SK-N-SH (cell line): ENCODE data around the gene VWA5B2. TPM values are rescaled to one million over a fixed set of nuclear protein-coding genes. Genes with fewer than 3 reads are reported as not detected.

ENCODE experiments used
- CTCF ChIA-PET: fragments of 300-600, 350-600 bp; formaldehyde crosslinking; extraction: SDS; loops from one replicate; lab custom pipeline; 2021; lab: Yijun Ruan, JAX
- POLR2A ChIA-PET: fragments of 350-600 bp; sonication (Branson Sonifier 250); formaldehyde crosslinking; extraction: SDS; loops from one replicate; lab custom pipeline; 2020; ENCODE audit warnings: antibody characterized with exemption, inconsistent platforms; lab: Yijun Ruan, JAX
- DNase-seq: peaks from one replicate; pipeline ENCODE4 v3.0.0; 2012
- H2AFZ ChIP-seq: fragments of 200-600 bp; sonication (generic); 2 replicates; pipeline ENCODE4 v1.8.1; 2016; ENCODE audit warnings: antibody characterized with exemption, mild to moderate bottlenecking, low read depth
- H3F3A ChIP-seq: fragments of 200-600 bp; sonication (generic); replicated peaks from 2 replicates; pipeline ENCODE3; 2016; ENCODE audit warnings: antibody characterized with exemption, mild to moderate bottlenecking; ENCODE audit not compliant: insufficient read depth
- H3K27ac ChIP-seq, 2 experiments: fragments of 200-500 bp in 1 of 2; fragments of 200-600 bp in 1 of 2; sonication (Bioruptor generic) in 1 of 2; sonication (generic), shearing (Covaris generic) in 1 of 2; 2 replicates each; pipeline versions ENCODE4 v1.5.1 to v1.6.1; 2014 to 2016; ENCODE audit warnings: low read depth in 2 of 2, inconsistent platforms in 1 of 2, low read length in 1 of 2, mild to moderate bottlenecking in 1 of 2, mixed read lengths in 1 of 2
- H3K27me3 ChIP-seq: fragments of 200-600 bp; sonication (generic), shearing (Covaris generic); 2 replicates; pipeline ENCODE4 v1.6.1; 2016; ENCODE audit warnings: mixed run types; ENCODE audit not compliant: insufficient read depth
- H3K36me3 ChIP-seq, 2 experiments: fragments of 200-500 bp in 1 of 2; fragments of 200-600 bp in 1 of 2; sonication (Bioruptor generic) in 1 of 2; sonication (generic) in 1 of 2; replicated peaks in 1 of 2; 2 replicates each; pipeline versions ENCODE3 to v1.5.1; 2014 to 2016; ENCODE audit warnings: low read length in 1 of 2, mild to moderate bottlenecking in 1 of 2; ENCODE audit not compliant: insufficient read depth in 2 of 2, control insufficient read depth in 1 of 2
- H3K4me1 ChIP-seq, 2 experiments: fragments of 200-500 bp in 1 of 2; fragments of 200-600 bp in 1 of 2; sonication (Bioruptor generic) in 1 of 2; sonication (generic), shearing (Covaris generic) in 1 of 2; 2 replicates each; pipeline versions ENCODE4 v1.5.1 to v1.6.1; 2014 to 2016; ENCODE audit warnings: low read depth in 1 of 2, low read length in 1 of 2, mixed run types in 1 of 2; ENCODE audit not compliant: insufficient read depth in 2 of 2, control insufficient read depth in 1 of 2
- H3K4me2 ChIP-seq: fragments of 200-600 bp; sonication (generic), shearing (Covaris generic); 2 replicates; pipeline ENCODE4 v1.6.1; 2017; ENCODE audit warnings: mixed run types
- H3K4me3 ChIP-seq, 2 experiments: fragments of 200-500 bp in 1 of 2; fragments of 200-600 bp in 1 of 2; sonication (Bioruptor generic) in 1 of 2; sonication (generic), shearing (Covaris generic) in 1 of 2; 2 replicates each; pipeline versions ENCODE4 v1.5.1 to v1.8.1; 2014 to 2016; ENCODE audit warnings: low read depth in 2 of 2, inconsistent platforms in 1 of 2, low read length in 1 of 2, mild to moderate bottlenecking in 1 of 2, mixed read lengths in 1 of 2, moderate library complexity in 1 of 2
- H3K79me2 ChIP-seq: fragments of 200-600 bp; sonication (generic); 2 replicates; pipeline ENCODE4 v1.8.1; 2017; ENCODE audit warnings: mild to moderate bottlenecking; ENCODE audit not compliant: insufficient read depth
- H3K9ac ChIP-seq: fragments of 200-600 bp; sonication (generic); 2 replicates; pipeline ENCODE4 v1.6.1; 2017; ENCODE audit warnings: mixed run types
- H3K9me2 ChIP-seq: fragments of 200-600 bp; sonication (generic); 2 replicates; pipeline ENCODE4 v1.6.1; 2017; ENCODE audit warnings: mixed run types
- H3K9me3 ChIP-seq: fragments of 200-600 bp; sonication (generic); 2 replicates; pipeline ENCODE4 v1.6.1; 2017; ENCODE audit warnings: mixed run types, mild to moderate bottlenecking, moderate library complexity
- H4K20me1 ChIP-seq: fragments of 200-600 bp; sonication (generic); 2 replicates; pipeline ENCODE4 v1.6.1; 2017; ENCODE audit warnings: mild to moderate bottlenecking, mixed run types; ENCODE audit not compliant: insufficient read depth
- CHD2 ChIP-seq: fragments of 150-350 bp; IDR thresholded peaks from 2 replicates; pipeline ENCODE4 v1.6.1; 2018; ENCODE audit warnings: low read length; ENCODE audit not compliant: partially characterized antibody
- ELF1 ChIP-seq: IDR thresholded peaks from 2 replicates; pipeline ENCODE4 v1.4.0; 2012
- EZH2phosphoT487 ChIP-seq: fragments of 200-600 bp; sonication (generic); IDR thresholded peaks from 2 replicates; pipeline ENCODE4 v1.6.1; 2017; ENCODE audit warnings: low read depth, mixed run types, mild to moderate bottlenecking, antibody characterized with exemption, moderate library complexity, borderline replicate concordance
- FOXJ3 ChIP-seq: sonication (generic); formaldehyde crosslinking; IDR thresholded peaks from 2 replicates; pipeline ENCODE4 v1.5.1; 2020; ENCODE audit warnings: mild to moderate bottlenecking, missing genetic modification reagents
- GABPA ChIP-seq: IDR thresholded peaks from 2 replicates; pipeline ENCODE4 v1.4.0; 2012; ENCODE audit warnings: low read depth, mild to moderate bottlenecking
- MXI1 ChIP-seq: IDR thresholded peaks from 2 replicates; pipeline ENCODE4 v1.6.1; 2012; ENCODE audit warnings: mild to moderate bottlenecking, low read depth, low read length, improper control_type of control experiment
- NFIC ChIP-seq: IDR thresholded peaks from 2 replicates; pipeline ENCODE4 v1.4.0; 2012; ENCODE audit warnings: borderline replicate concordance
- SIN3A ChIP-seq: IDR thresholded peaks from 2 replicates; pipeline ENCODE4 v1.6.1; 2012; ENCODE audit warnings: low read depth, mild to moderate bottlenecking, low read length, moderate library complexity, borderline replicate concordance
- SMC3 ChIP-seq: IDR thresholded peaks from 2 replicates; pipeline ENCODE4 v1.6.1; 2012; ENCODE audit warnings: low read depth, low read length, improper control_type of control experiment
- WGBS: methylation state at CpG from one replicate; pipeline ENCODE4 v1.1.6; 2017; ENCODE audit warnings: low lambda C conversion rate; 5-methylcytosine and 5-hydroxymethylcytosine counted together
- polyA plus RNA-seq, 3 experiments: library from polyadenylated mRNA; depleted of rRNA; stranded (reverse); fragments of >200 nt; gene quantifications; 2 replicates each; pipeline ENCODE4 v1.2.3, GENCODE V29; 2012
- TF ChIP-seq, protein P1 (sequence below): IDR thresholded peaks from 2 replicates; pipeline ENCODE4 v1.4.0; 2012; ENCODE audit warnings: low read depth, borderline replicate concordance
- TF ChIP-seq, protein P2 (sequence below): fragments of 200-600 bp; sonication (generic); IDR thresholded peaks from 2 replicates; pipeline ENCODE4 v1.6.1; 2017; ENCODE audit warnings: antibody characterized with exemption, mild to moderate bottlenecking, moderate library complexity
- TF ChIP-seq, protein P3 (sequence below): IDR thresholded peaks from 2 replicates; pipeline ENCODE4; 2012
- TF ChIP-seq, protein P4 (sequence below): IDR thresholded peaks from 2 replicates; pipeline ENCODE4 v1.4.0; 2012; ENCODE audit warnings: low read depth

The VWA5B2 gene
- polyA plus RNA-seq, 1 of the 3 experiments (the other 2 are of a cell fraction), result 0.08 TPM

DNA sequence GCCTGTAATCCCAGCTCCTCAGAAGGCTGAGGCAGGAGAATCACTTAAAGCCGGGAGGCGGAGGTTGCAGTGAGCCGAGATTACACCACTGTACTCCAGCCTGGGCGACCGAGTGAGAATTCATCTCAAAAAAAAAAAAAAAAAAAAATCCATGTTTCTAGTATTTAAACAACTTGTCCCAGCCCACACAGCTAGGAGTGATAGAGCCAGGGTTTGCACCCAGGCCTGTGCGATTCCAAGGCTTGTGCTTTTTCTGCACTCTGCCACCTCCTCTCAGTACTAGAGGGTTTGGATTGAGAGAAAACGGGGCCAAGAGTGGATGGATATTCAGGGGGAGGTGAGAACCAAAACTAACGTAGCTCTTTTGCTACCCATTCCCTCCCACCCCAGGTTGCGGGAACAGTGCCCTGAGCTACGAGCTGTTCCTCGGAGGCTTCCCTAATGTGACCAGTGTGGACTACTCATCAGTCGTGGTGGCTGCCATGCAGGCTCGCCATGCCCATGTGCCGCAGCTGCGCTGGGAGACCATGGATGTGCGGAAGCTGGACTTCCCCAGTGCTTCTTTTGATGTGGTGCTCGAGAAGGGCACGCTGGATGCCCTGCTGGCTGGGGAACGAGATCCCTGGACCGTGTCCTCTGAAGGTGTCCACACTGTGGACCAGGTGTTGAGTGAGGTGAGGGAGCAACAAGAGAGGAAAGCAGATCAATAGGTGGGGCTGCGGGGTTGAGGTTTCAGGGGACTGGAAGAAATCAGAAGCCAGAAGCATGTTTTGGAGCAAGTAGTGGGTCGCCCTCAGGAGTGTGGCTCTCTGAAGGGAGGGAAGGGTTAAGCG, 27.9 kb downstream of the VWA5B2 start (continued):
- TF ChIP-seq, protein P1, sequence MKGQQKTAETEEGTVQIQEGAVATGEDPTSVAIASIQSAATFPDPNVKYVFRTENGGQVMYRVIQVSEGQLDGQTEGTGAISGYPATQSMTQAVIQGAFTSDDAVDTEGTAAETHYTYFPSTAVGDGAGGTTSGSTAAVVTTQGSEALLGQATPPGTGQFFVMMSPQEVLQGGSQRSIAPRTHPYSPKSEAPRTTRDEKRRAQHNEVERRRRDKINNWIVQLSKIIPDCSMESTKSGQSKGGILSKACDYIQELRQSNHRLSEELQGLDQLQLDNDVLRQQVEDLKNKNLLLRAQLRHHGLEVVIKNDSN, result no peak

DNA sequence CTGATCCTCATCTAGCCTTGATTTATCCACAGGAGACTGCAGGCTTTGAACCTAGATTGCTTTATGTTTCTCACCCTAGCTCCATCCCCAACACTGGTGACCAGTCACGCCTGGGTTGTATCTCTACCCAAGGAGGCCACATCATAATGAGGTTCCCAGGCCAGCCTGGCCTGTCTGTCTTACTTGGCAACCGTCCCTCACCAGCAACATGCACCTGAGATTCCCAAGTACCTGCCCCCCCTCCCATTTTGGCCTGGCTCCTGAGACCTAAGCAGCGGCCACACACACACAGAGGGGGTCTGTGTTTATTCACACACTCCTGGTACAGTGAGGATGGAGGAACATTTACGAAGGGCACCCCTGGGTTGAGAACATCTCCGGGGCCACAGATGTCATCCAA, 29.5 kb downstream of the VWA5B2 start:
- CTCF ChIA-PET, result interaction anchor here (0.6 to 1.5 kb wide), 4 partner anchors 9 to 109 kb away, joined by 3 to 10 read pairs (median 3); partner anchors contain the start of gene EEF1AKMT4
- no peak overlapping the region for H3K4me2 ChIP-seq
- peaks cover 0 to 22% of the 10 kb centered on the region in 2 experiments; a peak in 1 of 4 replicates for H3K4me1 ChIP-seq
- no peaks in the 10 kb centered on the region for H3K79me2 ChIP-seq
- no peak overlapping the region for H3K27ac ChIP-seq
- no peaks in the 10 kb centered on the region for H3K36me3 ChIP-seq
- WGBS, result 93% methylated on average over 5 of the region's 5 CpGs
- H3K4me3 ChIP-seq, result no peak overlapping the region
- DNase-seq, result no peak
- no peaks in the 10 kb centered on the region for H3K9me3 ChIP-seq
- H3K9me2 ChIP-seq, result no peaks in the 10 kb centered on the region
- no peak for TF ChIP-seq SMC3
- TF ChIP-seq EZH2phosphoT487, result no peak
- TF ChIP-seq, protein P2, sequence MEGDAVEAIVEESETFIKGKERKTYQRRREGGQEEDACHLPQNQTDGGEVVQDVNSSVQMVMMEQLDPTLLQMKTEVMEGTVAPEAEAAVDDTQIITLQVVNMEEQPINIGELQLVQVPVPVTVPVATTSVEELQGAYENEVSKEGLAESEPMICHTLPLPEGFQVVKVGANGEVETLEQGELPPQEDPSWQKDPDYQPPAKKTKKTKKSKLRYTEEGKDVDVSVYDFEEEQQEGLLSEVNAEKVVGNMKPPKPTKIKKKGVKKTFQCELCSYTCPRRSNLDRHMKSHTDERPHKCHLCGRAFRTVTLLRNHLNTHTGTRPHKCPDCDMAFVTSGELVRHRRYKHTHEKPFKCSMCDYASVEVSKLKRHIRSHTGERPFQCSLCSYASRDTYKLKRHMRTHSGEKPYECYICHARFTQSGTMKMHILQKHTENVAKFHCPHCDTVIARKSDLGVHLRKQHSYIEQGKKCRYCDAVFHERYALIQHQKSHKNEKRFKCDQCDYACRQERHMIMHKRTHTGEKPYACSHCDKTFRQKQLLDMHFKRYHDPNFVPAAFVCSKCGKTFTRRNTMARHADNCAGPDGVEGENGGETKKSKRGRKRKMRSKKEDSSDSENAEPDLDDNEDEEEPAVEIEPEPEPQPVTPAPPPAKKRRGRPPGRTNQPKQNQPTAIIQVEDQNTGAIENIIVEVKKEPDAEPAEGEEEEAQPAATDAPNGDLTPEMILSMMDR, result no peak
- TF ChIP-seq, all 33 proteins: peak for 0
- H3K27me3 ChIP-seq, result no peaks in the 10 kb centered on the region
- no peak overlapping the region for H2AFZ ChIP-seq
- H4K20me1 ChIP-seq, result peaks cover 24% of the 10 kb centered on the region
- H3F3A ChIP-seq, result peaks cover 4% of the 10 kb centered on the region
- H3K9ac ChIP-seq, result no peak overlapping the region
- POLR2A ChIA-PET, result no interaction called here

DNA sequence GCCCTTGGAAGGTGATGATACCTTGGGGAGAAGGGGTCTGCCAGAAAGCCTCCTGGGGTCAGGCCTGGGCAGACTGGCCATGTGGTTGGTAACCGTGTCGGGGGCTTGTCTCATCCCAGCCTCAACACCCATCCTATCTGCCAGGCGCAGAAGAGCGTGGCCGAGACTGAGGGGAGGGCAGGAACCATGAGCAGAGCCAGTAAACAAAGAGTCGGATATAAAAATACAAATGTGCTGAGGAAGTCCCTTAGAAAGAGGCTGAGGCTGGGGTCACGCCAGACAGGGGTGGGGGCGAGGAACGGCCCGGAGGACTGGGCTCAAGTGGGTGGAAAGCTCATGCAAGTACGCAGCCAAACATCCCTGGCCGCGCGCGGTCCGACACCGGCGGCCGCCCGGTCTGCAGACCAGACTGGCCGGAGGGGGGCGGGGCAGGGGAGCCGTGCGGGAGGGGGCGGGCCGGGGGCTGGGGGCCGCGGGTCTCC, 30.1 kb downstream of the VWA5B2 start:
- 49% methylated on average over 7 of the region's 28 CpGs for WGBS
- peaks cover 4% of the 10 kb centered on the region for H3F3A ChIP-seq
- TF ChIP-seq, protein P3, sequence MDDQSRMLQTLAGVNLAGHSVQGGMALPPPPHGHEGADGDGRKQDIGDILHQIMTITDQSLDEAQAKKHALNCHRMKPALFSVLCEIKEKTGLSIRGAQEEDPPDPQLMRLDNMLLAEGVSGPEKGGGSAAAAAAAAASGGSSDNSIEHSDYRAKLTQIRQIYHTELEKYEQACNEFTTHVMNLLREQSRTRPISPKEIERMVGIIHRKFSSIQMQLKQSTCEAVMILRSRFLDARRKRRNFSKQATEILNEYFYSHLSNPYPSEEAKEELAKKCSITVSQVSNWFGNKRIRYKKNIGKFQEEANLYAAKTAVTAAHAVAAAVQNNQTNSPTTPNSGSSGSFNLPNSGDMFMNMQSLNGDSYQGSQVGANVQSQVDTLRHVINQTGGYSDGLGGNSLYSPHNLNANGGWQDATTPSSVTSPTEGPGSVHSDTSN, result no peak
- TF ChIP-seq, protein P4, sequence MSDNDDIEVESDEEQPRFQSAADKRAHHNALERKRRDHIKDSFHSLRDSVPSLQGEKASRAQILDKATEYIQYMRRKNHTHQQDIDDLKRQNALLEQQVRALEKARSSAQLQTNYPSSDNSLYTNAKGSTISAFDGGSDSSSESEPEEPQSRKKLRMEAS, result no peak
- no peak for TF ChIP-seq SMC3
- TF ChIP-seq MXI1, result no peak; the same call in 1 of the 2 replicates
- TF ChIP-seq GABPA, result no peak
- no peak for TF ChIP-seq CHD2
- TF ChIP-seq SIN3A, result no peak; the same call in 1 of the 2 replicates
- no peak for TF ChIP-seq ELF1
- no peak for TF ChIP-seq NFIC
- TF ChIP-seq FOXJ3, result no peak
- TF ChIP-seq, all 33 proteins: peak for 0
- Histone ChIP-seq H3K27me3 (no peaks in the 10 kb centered on the region), H3K4me1 (peaks cover 0 to 22% of the 10 kb centered on the region in 2 experiments; a peak in 1 of 4 replicates), H4K20me1 (peaks cover 24% of the 10 kb centered on the region), H2AFZ (no peak overlapping the region), H3K27ac (no peak overlapping the region), H3K9ac (no peak overlapping the region), H3K36me3 (no peaks in the 10 kb centered on the region), H3K9me3 (no peaks in the 10 kb centered on the region), H3K4me2 (no peak overlapping the region), H3K9me2 (no peaks in the 10 kb centered on the region), H3K4me3 (peak overlapping the region in 1 of 2 experiments; percentile 23; a peak in 1 of 4 replicates), H3K79me2 (no peaks in the 10 kb centered on the region)
- POLR2A ChIA-PET, result interaction anchor here (1.4 kb wide), 1 partner anchor 103 kb away, joined by 3 read pairs; no protein-coding TSS in a partner anchor
- CTCF ChIA-PET, result interaction anchor here (1.1 to 4.1 kb wide), 6 partner anchors 10 to 364 kb away, joined by 3 to 25 read pairs (median 8); partner anchors contain the start of gene EEF1AKMT4
- peak; percentile 51 for DNase-seq
